Gastroesophageal sphincter (tissue), 4 donors: ENCODE measurements around the gene MYLK4. TPM values are rescaled to one million over a fixed set of nuclear protein-coding genes. Genes with fewer than 3 reads are reported as not detected.

Experiments used
- ATAC-seq: fragments of 150-250 bp; one replicate; pipeline ENCODE4 v1.9.1; 2016; ENCODE audit warnings: mild to moderate bottlenecking, moderate library complexity
- H3K27ac ChIP-seq, 4 donors: fragments of 200-600 bp; sonication (generic) in 3 of 4; 1 replicate in 3 of 4; 2 replicates in 1 of 4; pipeline ENCODE4 v1.5.1; 2016 to 2019
- H3K27me3 ChIP-seq: fragments of 200-600 bp; sonication (generic); one replicate; pipeline ENCODE4 v1.5.1; 2019
- H3K36me3 ChIP-seq, 2 donors: fragments of 200-600 bp; sonication (generic); one replicate each; pipeline ENCODE4 v1.5.1; 2019; ENCODE audit warnings: control low read depth in 1 of 2
- H3K4me1 ChIP-seq, 3 donors: fragments of 200-600 bp; sonication (generic); 1 replicate in 2 of 3; 2 replicates in 1 of 3; pipeline ENCODE4 v1.5.1; 2016 to 2019; ENCODE audit warnings: control low read depth in 2 of 3
- H3K4me3 ChIP-seq, 2 donors: fragments of 200-600 bp; sonication (generic); one replicate each; pipeline ENCODE4 v1.5.1; 2019; ENCODE audit warnings: mild to moderate bottlenecking in 1 of 2, moderate library complexity in 1 of 2
- H3K9me3 ChIP-seq, 3 donors: fragments of 200-600 bp; sonication (generic); one replicate each; pipeline ENCODE4 v1.5.1; 2017 to 2019; ENCODE audit warnings: control low read depth in 2 of 3
- CTCF ChIP-seq, 4 experiments: fragments of 200-600 bp in 2 of 4; fragments of 450-650 bp in 2 of 4; sonication (generic) in 1 of 4; IDR thresholded peaks; one replicate each; pipeline ENCODE4 v1.5.1; 2017 to 2019; ENCODE audit warnings: antibody characterized with exemption in 4 of 4, mild to moderate bottlenecking in 2 of 4, moderate library complexity in 2 of 4
- EP300 ChIP-seq: sonication (generic); formaldehyde crosslinking; IDR thresholded peaks from one replicate; pipeline ENCODE4 v1.6.1; 2017; ENCODE audit warnings: antibody characterized with exemption, mild to moderate bottlenecking
- POLR2A ChIP-seq, 2 donors: fragments of 450-650 bp; IDR thresholded peaks; one replicate each; pipeline ENCODE4 v1.6.1; 2017; ENCODE audit warnings: antibody characterized with exemption in 2 of 2, mild to moderate bottlenecking in 2 of 2, moderate library complexity in 1 of 2
- POLR2AphosphoS5 ChIP-seq: sonication (generic); formaldehyde crosslinking; IDR thresholded peaks from one replicate; pipeline ENCODE4 v1.6.1; 2017; ENCODE audit warnings: antibody characterized with exemption
- WGBS, 2 donors: methylation state at CpG; one replicate each; pipeline ENCODE4 v1.1.5; 2018; ENCODE audit warnings: low coverage in 1 of 2; 5-methylcytosine and 5-hydroxymethylcytosine counted together
- total RNA-seq, 4 donors: library from RNA; depleted of rRNA; stranded (reverse); fragments of >200 nt; gene quantifications; one replicate each; pipeline ENCODE4 v1.1.0, GENCODE V29; 2016

MYLK4 gene
- total RNA-seq, 4 donors from 2014 or later, result 0.31 to 1.2 (median 0.56) TPM

GRCh38 chr6:2754393-2754792, 3.7 kb upstream of the MYLK4 start:
- H3K9me3 ChIP-seq, result no peaks in the 10 kb centered on the region
- no peak overlapping the region for H3K27ac ChIP-seq
- H3K27me3 ChIP-seq, result no peaks in the 10 kb centered on the region
- WGBS, 2 donors, result 59 to 72% methylated on average over 2 to 3 of the region's 3 CpGs
- TF ChIP-seq EP300 (no peak), CTCF (IDR thresholded peaks at IDR 0.05) (no peak), POLR2AphosphoS5 (no peak)
- H3K36me3 ChIP-seq, result no peaks in the 10 kb centered on the region
- ATAC-seq, result no peak
- H3K4me1 ChIP-seq, result peaks cover 0 to 13% (median 0%) of the 10 kb centered on the region in 3 donors
- no peak overlapping the region for H3K4me3 ChIP-seq

GRCh38 chr6:2753743-2754142, 3.0 kb upstream of the MYLK4 start:
- Histone ChIP-seq H3K4me3 (no peak overlapping the region), H3K36me3 (no peaks in the 10 kb centered on the region), H3K4me1 (peaks cover 0 to 13% (median 0%) of the 10 kb centered on the region in 3 donors), H3K27me3 (no peaks in the 10 kb centered on the region), H3K9me3 (no peaks in the 10 kb centered on the region), H3K27ac (no peak overlapping the region)
- ATAC-seq, result no peak
- TF ChIP-seq POLR2A (IDR thresholded peaks at IDR 0.05) (no peak), EP300 (no peak), CTCF (IDR thresholded peaks at IDR 0.05) (no peak), POLR2AphosphoS5 (no peak)

GRCh38 chr6:2753110-2753489, 2.4 kb upstream of the MYLK4 start:
- no peaks in the 10 kb centered on the region for H3K36me3 ChIP-seq
- no peak overlapping the region for H3K27ac ChIP-seq
- 79 to 85% methylated on average over 7 of the region's 7 CpGs for WGBS, 2 donors
- peaks cover 0 to 13% (median 0%) of the 10 kb centered on the region in 3 donors for H3K4me1 ChIP-seq
- H3K4me3 ChIP-seq, result no peak overlapping the region
- TF ChIP-seq CTCF (IDR thresholded peaks at IDR 0.05) (no peak), POLR2AphosphoS5 (no peak), EP300 (no peak), POLR2A (IDR thresholded peaks at IDR 0.05) (no peak)
- ATAC-seq, result no peak
- no peaks in the 10 kb centered on the region for H3K9me3 ChIP-seq
- no peaks in the 10 kb centered on the region for H3K27me3 ChIP-seq

- Histone ChIP-seq H3K27ac (no peak overlapping the region), H3K9me3 (no peaks in the 10 kb centered on the region), H3K36me3 (no peaks in the 10 kb centered on the region), H3K4me1 (peaks cover 0 to 13% (median 0%) of the 10 kb centered on the region in 3 donors), H3K27me3 (no peaks in the 10 kb centered on the region), H3K4me3 (no peak overlapping the region)
- ATAC-seq, result no peak
- TF ChIP-seq POLR2A (IDR thresholded peaks at IDR 0.05) (no peak), POLR2AphosphoS5 (no peak), EP300 (no peak), CTCF (IDR thresholded peaks at IDR 0.05) (no peak)
- 76 to 82% methylated on average over 4 to 5 of the region's 5 CpGs for WGBS, 2 donors
Observed at GRCh38 chr6:2752477-2753109, 1.9 kb upstream of the MYLK4 start.

- 64 to 78% methylated on average over 3 of the region's 3 CpGs for WGBS, 2 donors
- ATAC-seq, result no peak
- H3K27me3 ChIP-seq, result no peaks in the 10 kb centered on the region
- no peak overlapping the region for H3K27ac ChIP-seq
- peaks cover 0 to 9% (median 0%) of the 10 kb centered on the region in 3 donors for H3K4me1 ChIP-seq
- no peaks in the 10 kb centered on the region for H3K36me3 ChIP-seq
- TF ChIP-seq EP300 (no peak), CTCF (IDR thresholded peaks at IDR 0.05) (no peak), POLR2AphosphoS5 (no peak), POLR2A (IDR thresholded peaks at IDR 0.05) (no peak)
- no peak overlapping the region for H3K4me3 ChIP-seq
- no peaks in the 10 kb centered on the region for H3K9me3 ChIP-seq
Observed at GRCh38 chr6:2751871-2752270, 1.1 kb upstream of the MYLK4 start.
